Sigmoid colon (tissue), 7 donors: ENCODE results near the gene CMKLR1. TPM values are rescaled to one million over a fixed set of nuclear protein-coding genes. Genes with fewer than 3 reads are reported as not detected.

Experiments
- DNase-seq: peaks from one replicate; pipeline ENCODE4 v3.0.0-alpha.2; 2019
- H3K27ac ChIP-seq, 4 donors: fragments of 200-600 bp; sonication (generic); one replicate each; pipeline ENCODE4 v1.5.1; 2016 to 2019; ENCODE audit warnings: mild to moderate bottlenecking in 1 of 4
- H3K27me3 ChIP-seq, 3 donors: fragments of 200-600 bp; sonication (generic); one replicate each; pipeline ENCODE4 v1.5.1; 2019; ENCODE audit warnings: mild to moderate bottlenecking in 1 of 3
- H3K36me3 ChIP-seq, 4 donors: fragments of 200-600 bp; sonication (generic); one replicate each; pipeline ENCODE4 v1.5.1; 2016 to 2019
- H3K4me1 ChIP-seq, 4 donors: fragments of 200-600 bp; sonication (generic); one replicate each; pipeline ENCODE4 v1.5.1; 2017 to 2019
- H3K4me3 ChIP-seq, 4 donors: fragments of 200-600 bp; sonication (generic); one replicate each; pipeline ENCODE4 v1.5.1; 2017 to 2019; ENCODE audit warnings: mild to moderate bottlenecking in 2 of 4, moderate library complexity in 1 of 4
- H3K9me3 ChIP-seq, 4 donors: fragments of 200-600 bp in 3 of 4; sonication (generic) in 3 of 4; one replicate each; pipeline versions ENCODE4 v1.5.1 to v1.6.1; 2013 to 2019
- CTCF ChIP-seq, 4 experiments: fragments of 450-650 bp in 3 of 4; fragments of 200-600 bp in 1 of 4; IDR thresholded peaks; one replicate each; pipeline ENCODE4 v1.5.1; 2016 to 2019; ENCODE audit warnings: antibody characterized with exemption in 4 of 4, mild to moderate bottlenecking in 3 of 4, moderate library complexity in 2 of 4
- EP300 ChIP-seq, 4 donors: sonication (generic); formaldehyde crosslinking; IDR thresholded peaks; one replicate each; pipeline ENCODE4 v1.6.1; 2017; ENCODE audit warnings: antibody characterized with exemption in 4 of 4
- POLR2A ChIP-seq, 2 donors: fragments of 450-650 bp; IDR thresholded peaks; one replicate each; pipeline ENCODE4 v1.6.1; 2016; ENCODE audit warnings: antibody characterized with exemption in 2 of 2, mild to moderate bottlenecking in 2 of 2, moderate library complexity in 2 of 2
- POLR2AphosphoS5 ChIP-seq, 4 donors: sonication (generic); formaldehyde crosslinking; IDR thresholded peaks; one replicate each; pipeline ENCODE4 v1.6.1; 2017; ENCODE audit warnings: antibody characterized with exemption in 4 of 4
- WGBS, 2 donors: extraction: QIAGEN DNeasy Blood & Tissue Kit; methylation state at CpG; one replicate each; pipeline ENCODE4 v1.1.7; 2013; 5-methylcytosine and 5-hydroxymethylcytosine counted together
- intact Hi-C: fragments of 100-400 bp; cut with DNase I; formaldehyde crosslinking; loops from one replicate; pipeline ENCODE4 v1.15.1; 2023
- polyA plus RNA-seq, 3 donors: library from polyadenylated mRNA; stranded (reverse); fragments of 200-250 nt; gene quantifications; one replicate each; pipeline ENCODE4 v1.2.3, GENCODE V29; 2013
- total RNA-seq, 4 donors: library from RNA; depleted of rRNA; stranded (reverse); fragments of >200 nt; gene quantifications; one replicate each; pipeline ENCODE4 v1.1.0, GENCODE V29; 2016
- donor health status: healthy with polysubstance abuse.
- donor health status: Bipolar disorder and iron deficiency.
- donor health status: healthy.

The CMKLR1 gene
- total and polyA plus RNA-seq, 7 donors: 3.0 to 14.8 (median 10.0) TPM

GRCh38 chr12:108296945-108297344 lies 42.2 kb downstream of the CMKLR1 start:
- H3K27ac ChIP-seq: no peak overlapping the region
- intact Hi-C loops: no loop called here
- TF ChIP-seq POLR2AphosphoS5 (IDR thresholded peaks at IDR 0.05) (no peak), EP300 (IDR thresholded peaks at IDR 0.05) (no peak), POLR2A (IDR thresholded peaks at IDR 0.05) (no peak), CTCF (IDR thresholded peaks at IDR 0.05) (no peak)
- no peak overlapping the region for H3K4me3 ChIP-seq
- H3K36me3 ChIP-seq: peaks cover 0 to 5% (median 0%) of the 10 kb centered on the region in 4 donors
- H3K9me3 ChIP-seq: no peaks in the 10 kb centered on the region
- H3K27me3 ChIP-seq: no peaks in the 10 kb centered on the region
- WGBS, 2 donors: 18 to 37% methylated on average over 3 of the region's 3 CpGs
- H3K4me1 ChIP-seq: no peaks in the 10 kb centered on the region
- no peak for DNase-seq

- no peaks in the 10 kb centered on the region for H3K4me1 ChIP-seq
- TF ChIP-seq POLR2AphosphoS5 (IDR thresholded peaks at IDR 0.05) (no peak), POLR2A (IDR thresholded peaks at IDR 0.05) (no peak), CTCF (IDR thresholded peaks at IDR 0.05) (no peak), EP300 (IDR thresholded peaks at IDR 0.05) (no peak)
- H3K9me3 ChIP-seq: no peaks in the 10 kb centered on the region
- H3K27ac ChIP-seq: no peak overlapping the region
- peaks cover 0 to 6% (median 0%) of the 10 kb centered on the region in 4 donors for H3K36me3 ChIP-seq
- intact Hi-C loops: no loop called here
- DNase-seq: no peak
- H3K27me3 ChIP-seq: no peaks in the 10 kb centered on the region
- WGBS, 2 donors: 44 to 69% methylated on average over 8 of the region's 8 CpGs
- no peak overlapping the region for H3K4me3 ChIP-seq
These were observed 43.5 kb downstream of the CMKLR1 start for GRCh38 chr12:108295641-108296040.

GRCh38 chr12:108289350-108290161 lies 49.6 kb downstream of the CMKLR1 start:
- H3K4me1 ChIP-seq: no peaks in the 10 kb centered on the region
- DNase-seq: peak; percentile 93
- no peak overlapping the region for H3K4me3 ChIP-seq
- peaks cover 0 to 6% (median 0%) of the 10 kb centered on the region in 4 donors for H3K36me3 ChIP-seq
- 63 to 67% methylated on average over 11 of the region's 11 CpGs for WGBS, 2 donors
- TF ChIP-seq POLR2A (IDR thresholded peaks at IDR 0.05) (no peak), CTCF (IDR thresholded peaks at IDR 0.05) (no peak), POLR2AphosphoS5 (IDR thresholded peaks at IDR 0.05) (peak; percentile 15 to 53 (median 44)), EP300 (IDR thresholded peaks at IDR 0.05) (no peak)
- H3K9me3 ChIP-seq: no peaks in the 10 kb centered on the region
- intact Hi-C loops: no loop called here
- H3K27me3 ChIP-seq: no peaks in the 10 kb centered on the region
- peak overlapping the region; percentile 33 to 63 (median 57) for H3K27ac ChIP-seq

- 94 to 96% methylated on average over 3 of the region's 3 CpGs for WGBS, 2 donors
- intact Hi-C loops: no loop called here
These were observed 51.9 kb downstream of the CMKLR1 start for GRCh38 chr12:108287227-108287626.

More at GRCh38 chr12:108287227-108287626, 51.9 kb downstream of the CMKLR1 start:
- no peak for DNase-seq
- Histone ChIP-seq H3K4me3 (no peak overlapping the region), H3K4me1 (no peaks in the 10 kb centered on the region), H3K36me3 (peaks cover 0 to 3% (median 0%) of the 10 kb centered on the region in 4 donors), H3K27ac (no peak overlapping the region), H3K9me3 (no peaks in the 10 kb centered on the region), H3K27me3 (no peaks in the 10 kb centered on the region)
- TF ChIP-seq CTCF (IDR thresholded peaks at IDR 0.05): no peak
